Activated CD8-positive, alpha-beta memory T cell treated with anti-CD3 and anti-CD28 coated beads for 24 hours (primary cell): ENCODE results near the gene CCDC107.

ENCODE experiments used
- DNase-seq: peaks from one replicate; pipeline ENCODE4 v3.0.0-alpha.2; 2020

The CCDC107 gene

GRCh38 chr9:35686222-35687203 is 28.4 kb downstream of the CCDC107 start:
- no peak for DNase-seq

GRCh38 chr9:35687306-35687705 is 29.2 kb downstream of the CCDC107 start:
- DNase-seq, result no peak

GRCh38 chr9:35687972-35688557 is 30.0 kb downstream of the CCDC107 start:
- DNase-seq, result no peak

- peak; percentile 64 for DNase-seq
Measured at GRCh38 chr9:35688558-35689541, 30.8 kb downstream of the CCDC107 start.

DNA sequence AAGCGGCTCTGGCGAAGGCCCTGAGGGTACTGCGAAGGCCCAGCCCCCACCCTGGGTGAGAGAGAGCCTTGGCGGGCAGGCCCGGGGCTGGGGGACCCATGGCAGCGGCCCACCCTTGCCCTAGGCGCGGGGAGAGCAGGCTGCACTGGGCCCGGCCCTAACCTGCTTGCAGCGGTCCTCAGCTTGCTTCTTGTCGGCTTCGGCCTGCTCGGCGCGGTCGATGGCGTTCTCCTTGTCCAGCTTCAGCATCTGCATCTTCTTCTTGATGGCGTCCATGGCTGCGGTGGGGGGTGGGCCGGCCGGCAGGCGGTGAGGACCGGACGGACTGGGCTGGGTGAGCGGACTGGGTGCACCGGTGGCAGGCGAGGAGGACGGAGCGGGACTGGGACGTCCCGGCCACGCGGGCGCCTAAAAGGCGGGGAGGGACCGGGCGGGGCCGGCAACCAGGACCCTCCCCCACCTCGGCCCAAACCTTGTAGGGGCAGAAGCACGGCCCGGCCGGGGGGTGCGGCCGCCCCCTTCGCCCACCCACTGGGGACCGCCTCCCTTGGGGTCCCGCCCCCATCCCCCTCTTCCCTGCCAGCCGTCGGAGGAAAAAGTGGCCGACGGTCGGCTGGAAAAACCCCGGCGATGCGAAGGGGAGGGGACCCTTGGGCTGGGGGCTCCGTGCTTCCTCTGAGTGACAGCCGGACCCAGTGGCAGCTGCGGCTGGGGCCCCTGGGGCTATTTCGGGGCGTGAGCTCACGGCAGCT is 31.6 kb downstream of the CCDC107 start, which contains the start of gene TPM2:
TSS of gene TPM2 (minus strand) at position 384 of the 752 bp plus-strand sequence. CDS start at position 276, 108 bp downstream.
- DNase-seq, result no peak

DNA sequence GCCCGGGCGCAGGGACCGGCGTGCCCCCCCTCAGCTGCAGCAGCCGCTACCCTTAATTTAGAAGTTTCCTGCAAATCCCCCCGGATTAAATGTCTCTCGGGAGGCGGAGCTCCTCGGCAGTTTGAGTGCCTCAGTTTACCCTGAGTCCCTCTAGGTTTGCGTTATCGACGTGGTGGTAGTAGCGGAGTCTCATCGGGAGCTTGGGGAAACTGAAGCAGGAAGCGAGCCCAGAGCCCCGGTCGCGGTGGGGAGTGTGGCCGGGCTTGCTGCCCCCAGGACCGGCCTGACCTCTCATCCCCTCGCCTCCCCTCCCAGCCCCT is 32.2 kb downstream of the CCDC107 start:
- DNase-seq, result no peak

DNA sequence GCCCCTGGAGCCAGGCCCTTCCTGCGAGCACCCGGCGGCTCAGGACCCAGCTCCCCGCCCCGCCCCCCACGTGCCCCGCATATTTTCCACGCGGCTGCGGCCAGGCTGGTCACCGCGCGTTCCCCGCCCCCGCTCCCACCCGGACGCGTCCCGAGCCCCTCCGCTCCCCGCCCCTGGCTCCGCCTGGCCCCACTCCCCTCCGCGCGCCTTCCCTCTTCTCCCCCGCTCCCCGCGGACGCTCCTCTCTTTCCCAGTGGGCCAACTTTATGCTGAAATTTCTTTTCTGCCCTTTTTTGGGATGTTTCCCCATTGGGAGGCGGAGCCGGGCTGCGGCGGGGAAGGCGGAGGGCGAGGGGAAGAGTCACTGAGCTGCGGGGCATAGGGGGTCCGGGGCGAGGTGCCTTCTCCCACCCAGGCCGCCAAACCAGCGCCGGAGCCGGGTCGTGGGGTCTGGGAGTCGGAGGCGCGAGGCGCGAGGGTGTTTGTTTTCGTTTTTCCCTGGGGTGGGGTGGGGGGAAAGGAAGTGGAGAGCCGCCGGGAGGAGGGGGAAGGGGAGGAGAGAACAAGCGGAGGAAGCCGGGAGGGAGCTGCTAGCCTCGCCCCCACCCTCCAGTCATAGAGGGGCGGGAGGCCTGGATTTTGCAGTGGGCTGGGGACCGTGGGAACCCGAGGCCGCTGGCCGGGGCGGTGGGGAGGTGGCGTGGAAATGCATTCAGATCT is 32.7 kb downstream of the CCDC107 start:
- DNase-seq, result peak; percentile 69

DNA sequence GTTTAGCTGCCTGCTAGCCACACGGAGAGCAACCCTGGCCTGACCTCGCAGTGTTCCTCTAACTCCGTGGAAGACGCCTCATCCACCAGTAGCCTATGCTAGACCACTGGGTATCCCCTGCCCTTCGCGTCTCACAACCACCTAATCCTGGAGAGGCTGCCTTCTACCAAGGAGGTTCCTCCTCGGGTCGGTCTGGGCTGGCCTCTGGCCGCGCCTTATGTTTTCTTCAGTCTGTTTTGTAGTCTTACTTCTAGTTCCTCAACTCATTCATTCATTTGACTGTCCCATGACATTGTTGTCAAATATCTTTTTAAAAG is 33.2 kb downstream of the CCDC107 start:
- DNase-seq, result peak; percentile 62

DNA sequence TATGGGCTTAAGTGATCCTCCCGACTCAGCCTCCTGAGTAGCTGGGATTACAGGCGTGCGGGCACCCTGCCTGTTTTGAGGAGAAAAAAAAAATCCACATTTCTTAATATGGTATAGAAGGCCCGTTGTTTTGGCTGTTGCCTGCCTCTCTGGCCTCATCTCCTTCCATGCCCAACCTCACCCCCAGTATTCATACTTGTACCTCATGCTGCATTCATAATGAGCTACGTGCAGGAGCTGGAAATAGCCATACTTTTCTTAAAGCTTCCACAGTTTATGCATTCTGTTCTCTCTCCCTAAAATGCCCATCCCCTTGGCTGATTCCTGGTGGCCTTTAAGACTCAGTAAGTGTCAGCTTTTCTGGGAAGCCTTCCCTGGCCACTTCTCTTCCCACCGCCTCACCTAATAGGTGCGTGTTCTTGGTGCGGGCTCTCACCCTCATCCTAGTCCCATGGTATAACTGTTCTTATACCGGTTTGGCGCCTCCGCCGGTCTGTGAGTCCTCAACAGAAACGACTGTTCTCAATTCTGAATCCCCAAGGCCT is 33.7 kb downstream of the CCDC107 start:
- DNase-seq, result no peak

- DNase-seq, result no peak
Measured at GRCh38 chr9:35695943-35696401, 37.9 kb downstream of the CCDC107 start.

DNA sequence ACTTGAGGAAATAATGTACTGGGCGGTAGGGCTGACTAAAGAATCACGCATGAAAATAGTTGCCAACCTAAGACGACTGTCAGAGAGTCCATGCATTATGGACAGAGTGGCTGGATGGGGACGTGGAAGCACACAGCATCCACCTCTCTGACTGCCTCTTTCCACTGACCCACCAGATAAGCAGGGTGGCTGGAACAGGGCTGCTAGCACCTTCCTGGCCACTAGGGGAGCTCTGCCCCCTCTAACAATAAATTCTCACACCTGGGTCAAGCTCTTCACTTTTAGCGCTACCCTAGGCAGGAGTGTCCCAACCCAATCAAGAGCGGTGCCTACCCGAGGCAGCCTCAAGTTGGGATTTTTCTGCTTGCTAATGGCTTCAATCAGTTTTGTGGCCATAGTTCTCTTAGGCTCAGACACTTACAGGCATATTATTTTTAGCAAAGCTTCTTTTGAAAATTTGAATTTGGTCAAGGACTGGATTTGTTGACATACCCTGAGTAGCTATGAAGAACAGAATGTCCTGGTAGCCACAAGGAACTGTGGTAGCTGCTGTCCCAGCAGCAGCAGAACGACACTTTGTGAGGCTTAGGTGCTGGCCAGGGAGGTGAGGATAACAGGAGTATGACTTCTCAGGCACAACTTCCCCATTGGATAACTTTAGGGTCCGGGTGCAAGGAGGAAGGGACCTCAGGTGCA is 38.6 kb downstream of the CCDC107 start:
- peak; percentile 81 for DNase-seq

- DNase-seq, result no peak
Measured at GRCh38 chr9:35697486-35697885, 39.4 kb downstream of the CCDC107 start.

DNA sequence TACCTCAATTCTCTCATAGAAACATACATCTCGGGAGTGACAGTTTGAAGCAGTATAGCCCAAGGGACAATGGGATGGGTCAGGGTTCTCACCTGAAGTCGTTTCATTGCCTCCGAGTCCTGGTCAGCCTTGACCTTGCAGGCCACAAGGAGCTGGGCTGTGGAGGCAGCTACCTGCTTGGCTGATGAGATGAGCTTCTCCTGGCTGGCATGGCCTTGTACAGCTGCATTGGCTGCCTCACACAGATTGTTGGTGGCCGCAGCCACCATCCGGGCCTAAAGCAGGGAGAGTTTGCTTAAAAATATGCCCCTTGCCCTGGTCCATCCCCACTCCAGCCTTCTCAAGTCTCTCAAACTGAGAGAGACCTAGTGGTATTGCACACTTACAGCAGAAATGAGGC is 40.1 kb downstream of the CCDC107 start:
- DNase-seq, result no peak

DNA sequence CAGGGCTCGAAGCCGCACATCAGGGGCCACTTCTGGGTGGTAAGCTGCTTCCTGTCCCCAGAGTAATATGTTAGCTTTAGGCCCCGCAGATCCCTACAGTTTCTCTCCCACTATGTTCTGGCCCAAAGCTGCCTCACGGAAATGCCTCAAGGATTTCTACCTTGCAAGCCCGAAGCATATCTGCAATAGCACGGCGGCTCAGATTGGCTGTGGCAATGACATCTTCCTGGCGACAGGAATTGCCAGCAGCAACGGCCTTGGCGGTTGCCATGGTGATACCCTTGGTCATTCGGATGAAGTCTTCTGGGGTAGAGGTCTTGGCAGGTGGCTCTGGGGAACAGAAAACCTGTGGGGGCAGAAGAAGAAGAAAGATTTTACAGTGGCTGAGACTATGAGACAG is 41.9 kb downstream of the CCDC107 start:
- DNase-seq, result no peak

GRCh38 chr9:35700942-35701341 is 42.9 kb downstream of the CCDC107 start:
- no peak for DNase-seq

DNA sequence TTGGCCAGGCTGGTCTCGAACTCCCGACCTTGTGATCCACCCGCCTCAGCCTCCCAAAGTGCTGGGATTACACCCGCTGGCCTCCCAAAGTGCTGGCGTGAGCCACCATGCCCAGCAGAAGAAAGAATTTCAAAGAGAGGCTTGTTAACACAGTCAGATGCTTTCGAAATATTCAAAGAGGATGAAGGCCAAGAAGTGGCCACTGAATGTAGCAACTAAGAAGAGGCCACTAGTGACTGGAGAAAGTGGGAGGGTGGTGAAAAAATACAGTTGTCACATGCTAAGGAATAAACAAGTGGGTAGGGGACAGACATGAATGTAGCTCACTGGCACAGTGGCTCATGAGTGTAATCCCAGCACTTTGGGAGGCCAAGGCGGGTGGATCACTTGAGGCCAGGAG is 44.6 kb downstream of the CCDC107 start:
- DNase-seq, result no peak

DNA sequence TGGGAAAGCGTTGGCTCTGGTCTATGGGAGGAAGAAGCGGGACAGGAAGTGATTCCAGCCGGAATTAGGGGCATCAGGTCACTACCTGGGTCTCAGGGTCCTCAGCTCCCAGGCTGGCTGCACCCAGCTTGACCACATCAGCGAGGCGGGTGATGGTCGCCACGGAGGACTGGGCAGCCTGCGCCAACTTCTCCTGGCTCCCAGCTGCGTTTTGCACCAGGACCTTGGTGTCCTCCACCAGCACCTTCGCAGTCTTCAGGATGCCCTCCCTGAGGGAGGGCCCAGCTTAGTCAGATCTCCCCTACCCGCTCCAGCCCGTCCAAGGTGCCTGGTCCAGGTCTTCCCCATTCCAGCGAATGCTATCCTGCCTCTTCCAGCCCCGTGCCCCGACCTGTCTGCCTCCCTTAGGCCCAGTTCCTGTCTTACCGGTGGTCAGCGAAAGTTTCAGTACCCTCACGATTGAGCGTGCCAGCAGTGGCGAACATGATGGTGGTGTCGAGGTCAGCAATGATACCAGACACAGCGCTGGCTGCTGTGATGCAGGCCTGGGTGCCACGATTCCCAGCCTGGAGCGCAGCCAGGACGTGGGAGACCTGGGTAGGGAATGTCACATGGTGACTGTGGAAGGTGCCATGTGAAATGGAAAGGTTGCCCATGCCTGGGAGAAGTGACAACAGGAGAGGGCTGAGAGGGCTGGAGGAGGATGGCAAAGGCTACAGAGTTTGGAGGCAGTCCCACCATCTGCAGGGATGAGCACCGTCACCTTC is 46.0 kb downstream of the CCDC107 start:
- no peak for DNase-seq

DNA sequence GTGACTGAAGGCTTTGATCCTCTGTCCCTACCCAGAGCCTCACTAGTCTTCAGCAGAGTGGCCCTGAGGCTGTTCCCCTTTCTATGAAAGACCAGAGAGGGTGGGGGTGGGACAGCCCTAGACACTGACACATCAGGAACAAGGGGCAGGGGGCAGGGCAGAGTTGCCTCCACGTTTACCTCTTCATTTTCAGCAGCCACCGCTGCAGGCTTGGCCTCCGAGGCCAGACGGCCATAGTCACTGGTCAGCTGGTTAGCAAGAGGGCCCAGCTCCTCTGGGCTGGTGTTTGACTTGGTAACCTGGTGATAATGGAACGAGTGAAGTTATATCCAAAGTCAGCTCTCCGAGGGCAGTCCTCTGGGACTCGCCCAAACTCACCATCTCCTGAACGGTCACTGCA is 47.3 kb downstream of the CCDC107 start:
- DNase-seq, result no peak

GRCh38 chr9:35705836-35706430 is 47.8 kb downstream of the CCDC107 start:
- no peak for DNase-seq

DNA sequence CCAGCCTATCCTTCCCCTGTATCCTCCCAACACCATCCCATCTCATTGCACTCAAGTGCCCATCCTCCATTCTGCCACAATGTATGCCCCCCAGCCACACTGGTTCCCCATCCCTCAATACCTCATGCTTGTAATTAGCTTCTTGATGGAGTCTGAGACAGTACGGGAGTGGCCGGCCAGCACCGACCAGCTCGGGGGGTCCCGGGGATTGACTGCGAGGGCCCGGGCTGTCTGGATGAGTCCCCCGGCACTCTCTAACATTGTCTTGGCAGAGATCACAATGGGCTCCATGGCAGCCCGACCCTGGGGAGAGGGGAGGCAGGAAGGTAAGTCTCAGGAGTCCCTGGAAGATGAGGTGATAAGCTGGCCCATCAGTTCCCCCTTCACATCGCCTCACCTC is 48.9 kb downstream of the CCDC107 start:
- DNase-seq, result no peak
